GM19324 (cell line): Measurements from ENCODE around the gene RALA.
"Not testable (repeated sequence)": the region's sequence is repeated elsewhere in the genome, so short reads cannot be mapped to it uniquely, and the experiment has no call there.

Experiments used
- ATAC-seq: cut with Tn5 transposase; IDR thresholded peaks from one replicate; pipeline ENCODE4 v1.9.1; 2021; ENCODE audit warnings: mild to moderate bottlenecking, moderate library complexity; ENCODE audit not compliant: unreplicated experiment, low FRiP score

The RALA gene

GRCh38 chr7:39679874-39680273 lies 56.5 kb downstream of the RALA start:
- ATAC-seq: not testable (repeated sequence)

- no peak for ATAC-seq
Observed at GRCh38 chr7:39681887-39682441, 58.6 kb downstream of the RALA start.

GRCh38 chr7:39683216-39683845 lies 60.0 kb downstream of the RALA start:
- no peak for ATAC-seq

GRCh38 chr7:39686261-39686924 lies 63.0 kb downstream of the RALA start:
- ATAC-seq: no peak

- no peak for ATAC-seq
Observed at GRCh38 chr7:39688611-39689480, 65.5 kb downstream of the RALA start.

GRCh38 chr7:39691821-39692220 lies 68.4 kb downstream of the RALA start:
- no peak for ATAC-seq

- ATAC-seq: not testable (repeated sequence)
Observed at GRCh38 chr7:39693086-39693485, 69.7 kb downstream of the RALA start.

- ATAC-seq: no peak
Observed at GRCh38 chr7:39693812-39694211, 70.4 kb downstream of the RALA start.

GRCh38 chr7:39695852-39696586 lies 72.6 kb downstream of the RALA start:
- ATAC-seq: no peak

- no peak for ATAC-seq
Observed at GRCh38 chr7:39696631-39697030, 73.3 kb downstream of the RALA start.

GRCh38 chr7:39697483-39697882 lies 74.1 kb downstream of the RALA start:
- ATAC-seq: no peak

- no peak for ATAC-seq
Observed at GRCh38 chr7:39700165-39700564, 76.8 kb downstream of the RALA start.

GRCh38 chr7:39700932-39701331 lies 77.6 kb downstream of the RALA start:
- no peak for ATAC-seq

- ATAC-seq: no peak
Observed at GRCh38 chr7:39702133-39702532, 78.8 kb downstream of the RALA start.

- no peak for ATAC-seq
Observed at GRCh38 chr7:39703144-39703543, 79.8 kb downstream of the RALA start.

- ATAC-seq: no peak
Observed at GRCh38 chr7:39709029-39709428, 85.7 kb downstream of the RALA start.

GRCh38 chr7:39709768-39710311 lies 86.5 kb downstream of the RALA start:
- ATAC-seq: no peak

- ATAC-seq: no peak
Observed at GRCh38 chr7:39712751-39713150, 89.4 kb downstream of the RALA start.

GRCh38 chr7:39714447-39715091 lies 91.2 kb downstream of the RALA start:
- ATAC-seq: no peak

- ATAC-seq: no peak
Observed at GRCh38 chr7:39720586-39720985, 97.2 kb downstream of the RALA start.
